Activated gamma-delta T cell treated with anti-CD3 and anti-CD28 coated beads, Interleukin-2, amount 50 U/mL, for 16 hours (primary cell): ENCODE measurements around the gene NEGR1.

Experiments used
- DNase-seq: peaks from one replicate; pipeline ENCODE4 v3.0.0-alpha.2; 2020; ENCODE audit warnings: low read depth

The NEGR1 gene

DNA sequence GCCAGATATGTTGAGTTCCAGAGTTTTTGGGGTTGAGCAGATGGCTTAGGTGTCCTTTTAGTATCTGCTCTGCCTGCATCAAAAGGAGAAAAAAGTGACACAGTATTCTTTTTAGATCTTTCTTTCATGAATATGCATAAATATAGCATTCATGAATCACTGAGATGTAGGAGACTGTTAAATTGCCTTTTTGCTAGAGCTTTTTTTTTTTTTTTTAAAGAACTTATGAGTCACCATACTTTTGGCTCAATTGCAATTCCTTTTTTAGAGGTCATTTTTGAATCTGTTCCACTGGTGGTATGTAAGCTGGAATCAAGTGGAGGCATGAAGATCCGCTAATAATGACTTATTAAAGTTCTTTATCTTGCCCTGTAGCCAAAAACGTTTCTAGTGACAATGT lies 720.6 kb downstream of the NEGR1 start:
- DNase-seq, result no peak

DNA sequence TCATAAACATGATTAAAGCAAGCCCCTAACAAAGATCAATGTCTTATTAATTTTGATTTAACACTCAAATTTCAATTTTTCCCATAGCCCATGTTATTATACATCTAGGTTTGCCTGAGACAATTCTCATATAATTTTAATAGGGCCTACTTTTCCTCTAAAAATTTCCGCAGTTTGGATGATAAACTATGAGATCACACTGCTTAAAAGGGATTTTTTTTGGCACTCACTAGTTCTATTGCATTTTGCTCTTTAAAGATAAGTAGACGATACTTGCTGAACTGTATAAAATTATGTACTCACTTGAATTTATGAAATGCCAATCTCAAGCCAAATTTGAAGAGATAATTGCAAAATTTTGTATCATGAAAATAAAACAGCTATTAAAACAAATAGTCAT lies 721.1 kb downstream of the NEGR1 start:
- DNase-seq, result no peak

DNA sequence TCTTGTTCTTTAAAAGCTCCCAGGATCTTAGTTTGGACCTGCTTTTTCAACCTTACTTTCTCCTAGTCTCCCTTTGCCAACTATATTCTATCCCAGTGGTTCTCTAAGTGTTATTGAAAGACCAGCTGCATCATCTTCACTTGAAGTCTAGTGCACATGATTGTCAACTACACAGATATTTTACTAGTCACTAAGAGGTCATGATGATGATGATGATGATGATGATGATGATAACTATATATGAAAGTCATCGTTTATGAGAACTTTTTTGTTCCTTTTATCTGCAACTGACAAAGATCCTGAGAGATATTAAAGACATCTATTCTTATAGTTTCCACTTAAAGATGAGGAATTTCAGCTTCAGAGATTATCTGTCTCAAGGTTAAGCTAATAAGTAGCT lies 722.5 kb downstream of the NEGR1 start:
- DNase-seq, result no peak

DNA sequence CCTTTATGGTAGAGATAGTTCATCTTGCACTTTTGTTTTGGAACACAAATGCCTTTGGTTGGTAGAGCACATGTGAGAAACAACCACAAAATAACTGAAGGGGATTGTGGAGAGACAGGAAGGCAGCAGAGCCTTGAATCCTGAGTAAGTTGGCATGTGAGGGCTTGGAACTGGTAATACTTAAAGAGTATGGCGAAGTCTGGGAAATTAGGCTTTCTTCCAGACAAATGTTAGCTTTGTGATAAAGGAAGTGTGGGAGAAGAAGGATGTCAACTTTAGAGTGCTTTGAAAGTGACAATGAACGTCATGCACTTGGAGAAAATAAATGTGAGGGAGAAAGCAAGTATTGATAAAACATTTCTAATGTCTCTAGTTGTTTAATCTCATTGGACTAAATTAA lies 725.2 kb downstream of the NEGR1 start:
- DNase-seq, result no peak

DNA sequence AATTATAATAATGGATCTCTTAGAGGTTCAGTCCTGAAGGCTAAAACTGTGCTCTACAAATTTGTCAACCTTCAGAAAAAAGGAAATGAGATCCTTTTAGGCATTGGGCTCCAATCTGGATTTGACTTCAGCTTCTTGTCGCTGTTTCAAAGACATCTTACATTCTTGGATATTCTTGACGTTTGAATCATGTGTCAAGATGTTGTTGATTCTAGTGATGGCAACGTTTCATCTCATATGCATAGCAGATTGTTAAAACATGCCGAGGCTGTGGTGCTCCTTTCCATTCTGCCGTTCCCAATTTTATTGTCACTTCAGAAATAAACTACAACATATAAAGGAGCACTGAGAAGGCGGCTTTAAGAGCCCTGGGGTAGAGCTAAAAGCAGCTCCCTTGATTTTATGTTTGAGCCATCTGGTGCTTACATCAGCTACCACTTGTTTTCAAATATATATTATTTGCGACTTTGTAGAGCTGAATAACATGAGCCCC lies 733.9 kb downstream of the NEGR1 start:
- no peak for DNase-seq

DNA sequence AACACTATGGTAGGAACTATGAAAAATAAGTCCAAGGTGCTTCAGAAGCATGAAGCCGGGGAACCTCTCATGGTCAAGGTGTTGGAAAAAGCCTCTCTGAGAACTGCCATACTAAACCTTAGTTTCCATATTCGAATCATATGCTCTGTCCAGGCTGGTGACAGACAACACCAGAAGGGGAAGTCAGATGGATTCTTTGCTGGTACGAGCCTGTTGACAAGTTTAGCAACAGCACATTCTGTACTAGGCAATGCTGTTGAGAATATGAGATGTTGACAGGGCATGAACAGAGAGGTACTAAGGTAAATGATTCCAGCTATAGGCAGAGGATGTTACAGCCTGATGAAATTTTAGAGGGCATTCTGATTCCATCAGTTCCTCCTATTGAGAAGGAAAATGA lies 740.2 kb downstream of the NEGR1 start:
- DNase-seq, result no peak

DNA sequence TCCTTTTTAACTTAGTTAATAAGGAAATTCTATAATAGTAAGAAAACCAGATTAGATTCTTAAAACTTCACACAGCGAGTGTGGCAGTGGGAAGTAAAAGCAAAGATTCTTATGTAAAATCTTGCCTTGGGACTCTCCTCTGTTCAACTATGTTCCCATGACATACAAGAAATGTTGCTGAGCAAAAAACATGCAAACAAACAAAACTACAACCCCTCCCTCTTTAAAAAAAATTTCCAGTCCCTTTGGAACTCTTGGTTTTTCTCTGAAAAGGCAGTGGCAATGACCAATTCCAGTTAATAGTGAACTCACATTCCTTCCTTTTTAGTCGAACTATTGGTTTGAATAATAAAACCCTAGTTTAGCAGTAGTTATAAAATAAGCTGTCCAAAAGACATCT lies 748.4 kb downstream of the NEGR1 start:
- DNase-seq, result no peak

DNA sequence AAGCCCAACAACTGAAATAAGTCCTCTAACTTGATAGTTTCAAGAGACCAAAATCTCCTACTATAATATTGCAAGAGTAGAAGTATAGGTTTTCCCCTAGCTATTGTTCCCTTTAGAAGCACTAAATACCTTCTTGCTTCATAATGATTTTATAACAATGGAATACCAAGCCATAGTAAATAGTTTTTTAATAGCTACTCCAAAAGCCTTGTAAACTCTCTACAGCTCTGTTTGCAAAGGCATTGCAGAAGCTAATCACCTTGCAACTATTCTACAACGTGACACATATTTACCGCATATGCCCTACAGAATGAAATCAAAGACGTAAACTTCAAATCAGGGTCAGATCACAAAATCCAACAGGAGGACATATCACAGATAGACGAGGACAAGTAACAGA lies 750.0 kb downstream of the NEGR1 start:
- DNase-seq, result no peak

DNA sequence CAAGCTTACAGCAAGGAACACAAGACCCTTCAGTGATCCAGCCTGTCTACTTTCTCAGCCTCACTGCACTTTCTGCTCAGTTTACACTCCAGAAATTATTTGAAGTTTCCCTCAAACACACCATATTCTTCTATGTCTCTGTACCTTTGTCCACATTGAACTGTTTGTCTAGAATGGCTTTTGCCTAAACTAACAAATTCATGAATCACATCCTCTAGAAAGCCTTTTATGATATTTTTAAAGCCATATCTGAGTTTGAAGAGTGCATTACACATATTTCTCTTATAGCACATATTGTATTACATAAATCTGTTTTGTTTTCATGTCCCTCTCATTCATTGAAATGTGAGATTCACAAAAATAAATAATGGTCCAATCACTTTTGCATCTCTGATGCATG lies 755.5 kb downstream of the NEGR1 start:
- DNase-seq, result no peak

DNA sequence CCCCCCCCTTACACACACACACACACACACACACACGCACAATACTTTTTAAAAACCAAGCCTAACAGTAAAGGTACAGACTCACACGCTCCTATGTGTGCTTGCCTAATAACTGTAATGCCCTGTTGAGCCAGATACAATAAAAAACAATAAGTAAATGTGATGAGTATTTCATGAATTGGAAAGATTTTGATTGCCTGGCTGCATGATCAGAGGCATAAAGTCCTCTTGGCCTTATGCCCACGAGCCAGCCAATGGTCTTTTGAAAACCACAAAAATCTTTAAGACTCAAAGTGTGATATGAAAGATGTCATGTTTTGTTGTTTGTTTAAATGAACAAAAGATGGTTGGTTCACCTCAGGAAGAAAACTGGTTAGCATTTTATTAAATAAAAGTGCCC lies 759.6 kb downstream of the NEGR1 start:
- DNase-seq, result no peak

DNA sequence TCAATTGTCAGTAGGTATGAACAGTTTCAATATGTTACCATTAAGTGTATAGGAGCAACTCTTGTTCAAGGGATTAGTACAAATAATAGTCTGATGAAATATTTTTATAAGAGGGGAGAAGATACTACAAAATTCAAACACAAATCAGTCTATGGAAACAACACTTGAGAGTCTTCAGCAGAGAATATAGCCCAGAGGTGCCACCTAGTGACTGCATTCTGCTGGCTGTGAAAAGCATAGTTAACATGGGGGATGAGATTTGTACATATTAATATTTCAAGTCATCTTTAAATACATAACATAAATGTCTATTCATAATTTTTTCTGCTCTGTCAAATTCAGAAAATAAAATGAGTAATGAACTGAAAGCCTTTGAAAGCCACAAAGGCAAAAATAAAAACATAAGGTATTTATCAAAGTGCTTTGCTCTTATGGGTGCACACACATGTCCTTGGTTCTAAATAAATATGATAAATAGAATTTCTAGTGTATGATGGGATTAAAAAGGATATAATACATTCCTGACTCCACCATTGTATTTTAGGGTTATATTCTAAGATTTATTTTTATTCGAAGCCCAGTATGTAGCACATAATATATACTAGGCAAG lies 760.6 kb downstream of the NEGR1 start:
- DNase-seq, result no peak

DNA sequence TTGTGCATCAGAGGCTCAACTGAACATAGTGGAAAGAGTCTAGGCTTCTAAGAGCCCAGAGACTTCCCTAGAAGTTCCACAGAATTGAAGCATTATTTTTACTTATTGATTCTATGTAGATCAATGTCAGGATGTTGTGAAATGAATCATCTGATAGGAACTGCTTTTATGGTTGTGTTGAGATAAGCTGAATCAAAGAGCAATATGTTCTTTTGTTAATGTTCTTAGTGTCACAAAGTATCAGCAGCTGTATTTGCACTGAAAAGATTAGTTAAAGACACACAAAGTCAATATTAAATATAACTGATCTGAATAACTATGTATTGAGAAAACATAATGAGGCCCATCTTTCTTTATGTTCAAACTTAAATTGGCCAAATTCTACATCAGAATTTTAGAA lies 770.8 kb downstream of the NEGR1 start:
- no peak for DNase-seq

DNA sequence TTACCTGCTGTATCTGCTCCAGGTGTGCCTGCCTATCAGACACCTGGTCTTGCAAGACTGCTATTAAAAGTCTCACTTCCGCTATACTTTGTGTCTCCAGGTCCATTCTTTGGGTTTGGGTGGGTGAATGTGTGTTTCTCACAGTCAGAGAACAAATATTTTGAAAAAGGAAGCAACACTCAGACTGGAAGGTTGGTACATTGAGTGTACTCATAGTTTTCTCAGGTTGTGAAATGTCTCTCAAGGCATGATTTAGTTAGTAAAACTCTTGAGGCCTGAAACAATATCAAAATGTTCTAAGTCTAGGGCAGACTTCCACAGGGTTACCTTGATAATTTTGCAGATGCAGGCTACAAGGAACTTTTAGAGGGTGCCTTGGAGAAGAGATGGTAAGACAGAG lies 771.6 kb downstream of the NEGR1 start:
- no peak for DNase-seq

DNA sequence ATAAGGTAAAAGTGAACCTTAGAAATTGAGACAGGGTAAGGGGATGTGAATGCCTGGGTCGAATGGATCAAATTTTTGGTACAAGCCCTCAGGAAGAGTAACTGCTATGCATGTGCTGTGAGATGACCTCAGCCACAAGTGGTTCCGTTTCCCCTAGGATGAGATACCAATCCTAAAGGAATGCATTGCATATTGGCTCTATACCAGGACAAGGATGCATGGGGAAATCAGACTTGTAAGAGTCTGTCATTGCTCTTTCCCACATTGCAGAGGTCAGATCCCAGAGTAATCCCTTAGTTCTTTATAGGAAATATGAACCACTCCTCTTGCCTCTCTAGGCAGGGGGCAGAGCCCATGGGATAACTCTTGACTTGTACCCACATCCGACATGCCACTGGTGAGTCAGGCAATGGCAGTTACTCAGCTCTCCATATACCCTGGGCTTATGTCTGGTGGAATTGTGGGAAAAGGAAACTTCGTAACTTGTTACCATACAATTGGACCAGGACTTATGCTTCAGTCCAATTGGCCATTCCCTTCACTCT lies 773.2 kb downstream of the NEGR1 start:
- DNase-seq, result no peak

DNA sequence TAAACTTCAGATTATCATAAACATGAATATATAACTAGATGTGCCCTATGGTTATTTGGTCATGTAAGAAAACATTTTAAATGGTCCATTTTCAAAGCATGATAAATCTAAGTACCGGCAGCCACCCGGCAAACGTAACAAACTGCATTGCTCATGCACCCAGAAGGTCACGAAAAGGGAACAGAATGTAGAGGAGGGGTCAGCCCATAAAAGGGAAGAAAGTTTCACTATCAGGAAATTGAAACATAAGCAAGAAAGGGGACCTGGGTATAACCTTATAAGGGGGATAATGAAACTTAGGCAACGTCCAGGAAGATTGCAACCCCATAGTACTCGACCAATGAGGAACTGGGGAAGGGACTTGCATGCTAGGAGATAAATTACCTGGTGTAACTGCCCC lies 780.3 kb downstream of the NEGR1 start:
- no peak for DNase-seq

DNA sequence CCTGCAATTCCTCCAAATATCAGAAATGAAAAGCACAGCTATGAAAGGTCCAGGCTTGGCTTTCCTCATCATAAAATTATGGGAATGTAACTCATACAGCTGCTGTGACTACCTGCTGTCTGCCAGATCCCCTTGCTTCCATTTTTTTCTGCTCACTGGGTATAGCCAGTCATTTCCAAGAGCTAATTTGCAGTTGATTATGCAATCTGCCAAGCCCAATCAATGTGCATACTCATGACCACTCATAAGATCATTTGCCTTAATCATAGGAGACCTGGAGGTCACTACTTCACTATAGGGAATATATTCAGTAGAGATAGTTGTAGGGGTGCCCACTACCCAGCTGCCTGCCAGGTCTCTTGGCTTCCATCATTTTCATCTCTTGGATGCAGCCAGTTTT lies 783.8 kb downstream of the NEGR1 start:
- DNase-seq, result no peak

DNA sequence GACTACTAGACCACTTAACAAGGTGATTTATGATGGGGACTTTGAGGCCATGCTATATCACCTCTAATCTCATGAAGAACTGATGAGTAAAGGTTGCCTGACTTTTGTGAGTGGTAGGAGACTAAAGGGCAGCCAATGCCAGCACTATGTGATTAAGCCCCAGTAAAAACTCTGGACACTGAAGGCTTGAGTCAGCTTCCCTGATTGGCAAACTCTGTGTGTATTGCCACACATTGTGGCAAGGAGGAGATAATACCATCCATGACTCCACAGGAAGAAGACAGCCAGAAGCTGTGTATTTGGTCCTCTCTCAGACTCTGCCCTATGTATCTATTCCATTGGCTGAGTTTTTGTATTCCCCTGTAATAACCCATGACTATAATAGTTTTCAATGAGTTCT lies 788.2 kb downstream of the NEGR1 start:
- no peak for DNase-seq

DNA sequence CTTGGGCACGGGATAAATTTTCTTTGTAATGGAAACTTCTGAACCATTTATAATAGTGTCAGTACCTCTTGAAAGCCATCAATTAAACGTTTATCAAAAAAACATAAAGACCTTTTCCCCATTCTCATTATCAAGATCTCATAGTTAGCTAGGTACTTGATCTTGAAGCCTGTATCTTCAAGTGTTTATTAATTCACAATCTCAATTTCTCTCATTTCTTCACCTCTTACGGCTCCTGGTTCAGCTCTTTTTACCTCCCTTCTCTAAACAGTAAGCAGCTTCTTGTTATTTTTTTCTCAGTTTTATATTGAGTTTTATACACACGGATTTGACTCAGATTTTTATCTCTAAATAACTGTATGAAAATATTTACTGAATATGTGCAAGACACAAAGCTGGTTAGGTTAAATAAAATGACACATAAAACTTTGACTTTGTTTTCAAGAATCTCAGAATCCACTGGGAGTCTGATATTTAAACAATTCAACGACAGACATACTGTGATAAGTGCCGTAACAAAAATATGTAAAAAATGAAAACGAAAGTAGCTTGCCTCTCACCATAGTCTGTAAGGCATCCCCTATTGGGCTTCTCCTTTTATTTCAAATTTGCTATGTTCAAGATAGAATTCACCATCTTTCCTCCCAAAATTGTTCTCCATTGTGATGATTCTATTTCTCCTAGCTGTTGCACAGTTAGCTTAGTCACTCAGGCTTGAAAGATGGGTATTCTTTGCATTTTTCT lies 789.9 kb downstream of the NEGR1 start:
- no peak for DNase-seq

DNA sequence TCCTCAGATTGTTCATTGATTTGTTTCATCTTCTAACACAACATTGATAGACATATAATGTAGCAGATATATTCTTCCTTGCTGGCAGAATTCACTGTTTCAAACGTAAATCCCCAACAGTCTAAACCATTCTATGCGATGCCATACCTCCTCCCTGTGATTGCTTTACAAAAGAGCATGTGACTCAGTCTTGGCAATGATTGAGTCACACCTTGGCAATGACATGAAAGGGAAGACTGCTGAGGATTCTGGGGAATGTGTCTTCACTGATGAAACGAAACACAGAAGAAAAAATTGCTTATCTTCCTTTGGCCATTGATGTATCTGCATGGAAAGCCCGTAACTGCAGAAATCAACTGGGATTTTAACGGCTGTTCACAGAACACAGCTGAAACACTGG lies 791.9 kb downstream of the NEGR1 start:
- no peak for DNase-seq

DNA sequence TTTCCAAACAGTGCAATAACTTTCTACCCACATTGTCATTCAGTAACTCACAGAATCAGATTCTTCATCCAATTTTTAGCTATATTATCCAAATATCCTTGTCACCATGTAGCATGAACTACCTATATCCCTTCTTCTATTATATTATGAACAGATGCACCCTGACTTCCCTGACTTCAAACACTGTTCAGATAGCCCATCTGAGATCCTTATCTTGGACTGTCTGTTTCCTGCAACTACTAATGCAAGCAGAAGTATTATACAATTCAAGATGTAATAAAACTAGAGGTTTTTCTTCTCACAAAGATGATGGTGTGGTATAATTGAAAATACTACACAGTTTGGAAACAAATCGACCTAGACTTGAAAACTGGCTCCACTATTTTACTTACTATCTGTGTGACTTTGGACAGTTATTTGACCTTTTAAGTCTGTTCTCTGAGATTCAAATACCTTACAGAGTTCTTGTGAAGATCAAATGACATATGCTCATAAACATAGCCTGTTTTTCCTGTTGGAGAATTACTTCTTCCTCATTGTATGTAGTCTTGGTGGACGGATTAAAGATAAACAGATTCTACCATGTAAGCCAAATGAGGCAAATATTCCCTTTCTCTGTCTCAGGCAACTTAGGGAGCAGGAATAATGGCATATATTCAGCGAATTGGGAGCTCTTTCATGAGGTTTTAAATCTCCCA lies 793.6 kb downstream of the NEGR1 start:
- DNase-seq, result no peak

DNA sequence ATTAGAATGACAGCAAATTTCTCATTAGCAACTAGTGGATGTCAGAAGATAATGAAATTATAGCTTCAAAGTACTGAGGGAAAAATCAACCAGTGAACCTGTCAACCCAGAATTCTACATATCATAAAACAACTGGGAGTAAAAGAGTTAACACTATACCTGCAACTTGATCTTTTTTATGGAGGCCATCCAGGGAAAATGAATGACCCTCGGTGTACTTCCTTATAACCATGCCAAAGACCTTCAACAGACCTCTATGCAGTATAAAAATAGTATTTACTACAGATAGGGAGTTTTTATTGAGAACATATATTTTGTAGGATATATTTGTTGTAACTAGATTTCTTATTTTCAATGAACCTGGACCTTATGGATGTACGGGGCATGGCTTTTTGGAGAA lies 809.0 kb downstream of the NEGR1 start:
- no peak for DNase-seq

DNA sequence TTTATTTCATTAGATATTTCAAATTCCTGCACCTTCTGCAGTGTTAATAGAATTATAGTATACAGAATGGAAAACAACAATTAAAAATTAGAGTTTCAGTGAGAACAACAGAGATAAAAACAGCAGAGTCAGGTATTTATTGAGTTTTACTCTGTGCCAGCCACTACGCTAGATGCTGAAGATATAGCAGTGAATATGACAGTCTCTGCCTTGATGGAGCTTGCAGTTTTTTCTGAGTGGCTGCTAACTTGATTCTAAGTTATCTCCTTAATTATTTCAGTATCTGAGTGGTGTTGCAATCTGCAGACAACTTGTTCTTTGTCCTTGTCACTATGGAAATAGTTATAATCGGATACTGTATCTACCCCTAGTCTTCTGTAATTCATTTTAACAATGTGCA lies 817.2 kb downstream of the NEGR1 start:
- DNase-seq, result no peak

DNA sequence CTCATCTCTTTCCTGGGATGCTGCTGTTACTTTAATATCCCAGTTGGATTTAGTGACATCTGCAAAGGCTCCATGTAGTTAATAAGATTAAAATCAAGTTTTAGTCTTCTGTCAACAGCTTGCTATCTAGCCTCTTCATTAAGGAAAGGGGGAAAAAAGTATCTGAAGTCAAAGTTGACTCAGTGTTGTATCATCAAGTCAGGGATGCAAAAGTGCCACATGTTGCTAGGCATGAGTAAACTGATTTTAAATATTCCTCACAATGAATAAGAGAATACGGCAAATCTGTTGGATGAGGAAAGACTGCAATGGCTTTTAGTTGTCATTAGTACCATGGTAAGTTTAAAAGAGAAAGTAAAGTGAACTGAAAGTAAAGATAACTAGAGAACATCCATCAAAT lies 818.3 kb downstream of the NEGR1 start:
- DNase-seq, result no peak
